ENCODE results near the gene KRT38. TPM values are rescaled to one million over a fixed set of nuclear protein-coding genes. Genes with fewer than 3 reads are reported as not detected.

KRT38 gene
- total RNA-seq, 3 donors from 2014 or later (not counting 1 experiment from before 2014, with no cell fraction given) = not detected

- H3K4me3 Mint-ChIP-seq = no peak overlapping the region
- DNase-seq (no peak), ATAC-seq (no peak)
- intact Hi-C loops (cut with micrococcal nuclease) = no loop called here
- H3K27me3 ChIP-seq (ENCODE audit: control insufficient read depth, insufficient read depth, low read length) = peaks cover 2% of the 10 kb centered on the region
- no peaks in the 10 kb centered on the region for H3K9me3 ChIP-seq (ENCODE audit: control insufficient read depth, insufficient read depth, low read length)
- H3K36me3 ChIP-seq (ENCODE audit: control insufficient read depth, insufficient read depth, low read length) = no peaks in the 10 kb centered on the region
- no peak overlapping the region for H3K27ac Mint-ChIP-seq
- H3K27ac ChIP-seq (ENCODE audit: low read length) = no peak overlapping the region
- no peak for TF ChIP-seq CTCF (IDR thresholded peaks at IDR 0.05)
- 88% methylated on average over 8 of the region's 8 CpGs for WGBS (ENCODE audit: insufficient coverage)
- H3K9me3 Mint-ChIP-seq = no peaks in the 10 kb centered on the region
- H3K4me1 Mint-ChIP-seq = no peaks in the 10 kb centered on the region
- no peak overlapping the region for H3K4me3 ChIP-seq (ENCODE audit: low read length)
- H3K27me3 Mint-ChIP-seq (ENCODE audit: low read depth in 2 of 2) = no peaks in the 10 kb centered on the region
- no peaks in the 10 kb centered on the region for H3K36me3 Mint-ChIP-seq
- no peaks in the 10 kb centered on the region for H3K4me1 ChIP-seq (ENCODE audit: control insufficient read depth, insufficient read depth, low read length)
Observed at GRCh38 chr17:41478237-41478636, 37.5 kb upstream of the KRT38 start.

GRCh38 chr17:41476866-41477815 lies 36.4 kb upstream of the KRT38 start:
- WGBS (ENCODE audit: insufficient coverage) = 89% methylated on average over 22 of the region's 22 CpGs
- ATAC-seq (no peak), DNase-seq (no peak)
- no peak overlapping the region for H3K4me3 ChIP-seq (ENCODE audit: low read length)
- TF ChIP-seq CTCF (IDR thresholded peaks at IDR 0.05) = no peak
- Mint-ChIP-seq H3K4me1 (no peaks in the 10 kb centered on the region), H3K27ac (no peak overlapping the region), H3K4me3 (no peak overlapping the region), H3K36me3 (no peaks in the 10 kb centered on the region), H3K27me3 (ENCODE audit: low read depth in 2 of 2) (peaks cover 0 to under 1% of the 10 kb centered on the region in 2 donors), H3K9me3 (no peaks in the 10 kb centered on the region)
- intact Hi-C loops (cut with micrococcal nuclease) = no loop called here
- H3K27ac ChIP-seq (ENCODE audit: low read length) = no peak overlapping the region
- H3K9me3 ChIP-seq (ENCODE audit: control insufficient read depth, insufficient read depth, low read length) = no peaks in the 10 kb centered on the region
- H3K36me3 ChIP-seq (ENCODE audit: control insufficient read depth, insufficient read depth, low read length) = no peaks in the 10 kb centered on the region
- H3K4me1 ChIP-seq (ENCODE audit: control insufficient read depth, insufficient read depth, low read length) = no peaks in the 10 kb centered on the region
- peaks cover 2% of the 10 kb centered on the region for H3K27me3 ChIP-seq (ENCODE audit: control insufficient read depth, insufficient read depth, low read length)

- WGBS (ENCODE audit: insufficient coverage) = 91% methylated on average over 4 of the region's 4 CpGs
- Mint-ChIP-seq H3K4me1 (no peaks in the 10 kb centered on the region), H3K36me3 (no peaks in the 10 kb centered on the region), H3K27ac (no peak overlapping the region), H3K4me3 (no peak overlapping the region), H3K9me3 (no peaks in the 10 kb centered on the region), H3K27me3 (ENCODE audit: low read depth in 2 of 2) (peaks cover 4 to 8% of the 10 kb centered on the region in 2 donors)
- Histone ChIP-seq H3K36me3 (ENCODE audit: control insufficient read depth, insufficient read depth, low read length) (no peaks in the 10 kb centered on the region), H3K4me1 (ENCODE audit: control insufficient read depth, insufficient read depth, low read length) (no peaks in the 10 kb centered on the region), H3K9me3 (ENCODE audit: control insufficient read depth, insufficient read depth, low read length) (no peaks in the 10 kb centered on the region), H3K27ac (ENCODE audit: low read length) (no peak overlapping the region), H3K27me3 (ENCODE audit: control insufficient read depth, insufficient read depth, low read length) (peaks cover 2% of the 10 kb centered on the region), H3K4me3 (ENCODE audit: low read length) (no peak overlapping the region)
- TF ChIP-seq CTCF (IDR thresholded peaks at IDR 0.05) = no peak
- no peak for ATAC-seq
- no peak for DNase-seq
- intact Hi-C loops (cut with micrococcal nuclease) = no loop called here
Observed at GRCh38 chr17:41475421-41475820, 34.6 kb upstream of the KRT38 start.

Data from natural killer cell (primary cell).